Activated CD8-positive, alpha-beta T cell treated with anti-CD3 and anti-CD28 coated beads, Interleukin-2, amount 10 ng/mL, durations not matched to agents 7 days and 5 days (primary cell): Measurements from ENCODE around the gene NDUFC1. TPM values are rescaled to one million over a fixed set of nuclear protein-coding genes. Genes with fewer than 3 reads are reported as not detected.
"Not testable (repeated sequence)": the region's sequence is repeated elsewhere in the genome, so short reads cannot be mapped to it uniquely, and the experiment has no call there.

Experiments
- ATAC-seq: fragments of 150-1000 bp; cut with Tn5 transposase; one replicate; pipeline ENCODE4 v1.10.0; 2021; ENCODE audit warnings: moderate library complexity
- CTCF ChIA-PET: fragments of 350-600 bp; sonication (Branson Sonifier 250); formaldehyde crosslinking; loops from one replicate; lab custom pipeline; 2021; ENCODE audit warnings: antibody characterized with exemption; lab: Charles Lee
- POLR2A ChIA-PET: fragments of 350-600 bp; sonication (Branson Sonifier 250); formaldehyde crosslinking; loops from one replicate; lab custom pipeline; 2021; ENCODE audit warnings: antibody characterized with exemption; lab: Charles Lee
- DNase-seq: peaks from one replicate; pipeline ENCODE4 v3.0.0-alpha.2; 2020
- H3K27ac Mint-ChIP-seq: one replicate; pipeline ENCODE4 v1.8.0; 2021; ENCODE audit warnings: mild to moderate bottlenecking, mixed read lengths
- H3K27me3 Mint-ChIP-seq: one replicate; pipeline ENCODE4 v1.8.0; 2021; ENCODE audit warnings: low read depth, mixed read lengths
- H3K36me3 Mint-ChIP-seq: one replicate; pipeline ENCODE4 v1.8.0; 2021; ENCODE audit warnings: low read depth, mixed read lengths
- H3K4me1 Mint-ChIP-seq: one replicate; pipeline ENCODE4 v1.8.0; 2021; ENCODE audit warnings: low read depth, mixed read lengths
- H3K4me3 Mint-ChIP-seq: one replicate; pipeline ENCODE4 v1.8.0; 2021; ENCODE audit warnings: mild to moderate bottlenecking, mixed read lengths
- H3K9me3 Mint-ChIP-seq: one replicate; pipeline ENCODE4 v1.8.0; 2022; ENCODE audit warnings: mixed read lengths; ENCODE audit not compliant: insufficient read depth
- total RNA-seq, 2 experiments: library from RNA; stranded (reverse); gene quantifications; one replicate each; pipeline ENCODE4 v1.2.3, GENCODE V29; 2021

The NDUFC1 gene
- total RNA-seq, 2 experiments from 2014 or later, result 48.0 to 49.7 TPM

DNA sequence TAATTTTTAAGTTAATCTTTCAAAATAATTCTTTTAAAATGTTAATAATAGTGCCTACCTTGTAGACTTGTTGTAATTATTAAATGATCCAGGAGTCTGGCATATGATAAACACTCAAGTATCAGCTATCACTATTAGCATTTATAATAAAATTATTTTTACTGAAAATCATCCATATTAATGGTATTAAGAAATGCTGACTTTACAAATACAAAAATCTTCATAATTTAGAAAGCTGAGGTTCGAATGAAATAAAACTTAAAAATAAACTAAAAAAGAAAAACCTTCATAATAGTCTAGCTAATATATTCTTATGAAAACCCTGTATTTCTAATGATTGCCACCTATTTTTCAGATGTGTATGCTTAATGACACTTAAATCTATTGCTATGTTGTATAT lies 27.5 kb downstream of the NDUFC1 start:
- Mint-ChIP-seq H3K27ac (no peak overlapping the region), H3K4me3 (no peak overlapping the region), H3K27me3 (peaks cover 28% of the 10 kb centered on the region), H3K4me1 (peaks cover 14% of the 10 kb centered on the region), H3K36me3 (no peaks in the 10 kb centered on the region), H3K9me3 (no peaks in the 10 kb centered on the region)
- ChIA-PET CTCF (interaction anchor here (1.7 kb wide), 1 partner anchor 21 kb away, joined by 6 read pairs; no protein-coding TSS in a partner anchor), POLR2A (no interaction called here)
- ATAC-seq (no peak), DNase-seq (no peak)

DNA sequence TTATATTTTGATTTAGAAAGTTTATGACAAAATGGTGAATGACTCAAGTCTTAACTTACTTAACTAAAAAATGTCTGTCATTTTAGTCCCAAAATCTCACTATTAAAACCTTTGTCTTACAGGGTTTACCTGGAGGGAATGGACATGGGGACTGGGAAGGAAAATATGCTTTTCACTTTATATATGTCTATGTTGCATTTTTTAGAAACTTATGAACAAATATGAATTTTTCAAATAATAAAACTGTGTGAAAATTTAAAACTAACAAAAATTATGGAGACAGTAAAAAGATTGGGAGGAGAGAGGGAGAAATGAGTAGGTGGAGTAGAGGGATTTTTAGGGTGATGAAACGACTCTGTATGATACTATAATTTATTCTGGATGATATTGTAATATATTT lies 28.4 kb downstream of the NDUFC1 start:
- ATAC-seq (no peak), DNase-seq (no peak)
- ChIA-PET CTCF (no interaction called here), POLR2A (no interaction called here)
- no peaks in the 10 kb centered on the region for H3K36me3 Mint-ChIP-seq
- H3K4me1 Mint-ChIP-seq, result peaks cover 5% of the 10 kb centered on the region
- peaks cover 19% of the 10 kb centered on the region for H3K27me3 Mint-ChIP-seq
- H3K4me3 Mint-ChIP-seq, result no peak overlapping the region
- no peaks in the 10 kb centered on the region for H3K9me3 Mint-ChIP-seq
- no peak overlapping the region for H3K27ac Mint-ChIP-seq

DNA sequence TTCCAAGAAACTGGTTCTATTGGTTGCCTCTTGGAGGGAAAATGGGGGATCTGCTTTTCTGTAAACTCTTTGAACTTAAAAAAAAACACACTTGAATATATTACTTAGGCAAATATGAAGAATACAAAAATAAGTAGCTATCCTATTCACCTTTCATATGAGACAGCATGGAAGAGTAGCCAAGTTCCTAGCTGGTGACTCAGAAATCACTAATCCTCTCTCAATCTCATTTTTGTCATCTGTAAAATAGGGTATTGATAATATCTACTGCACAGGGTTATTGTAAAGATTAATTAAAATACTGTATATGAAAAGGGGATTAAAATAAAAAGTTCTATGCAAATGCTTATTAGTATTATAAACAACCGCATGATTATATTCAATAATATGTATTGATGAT lies 35.0 kb downstream of the NDUFC1 start:
- CTCF ChIA-PET, result interaction anchor here (0.7 to 2.5 kb wide), 4 partner anchors 29 to 183 kb away, joined by 3 to 25 read pairs (median 4); no protein-coding TSS in a partner anchor
- Mint-ChIP-seq H3K4me3 (peak overlapping the region; percentile 61), H3K4me1 (peaks cover 26% of the 10 kb centered on the region), H3K9me3 (no peaks in the 10 kb centered on the region), H3K27me3 (peaks cover 10% of the 10 kb centered on the region), H3K36me3 (no peaks in the 10 kb centered on the region), H3K27ac (no peak overlapping the region)
- DNase-seq (no peak), ATAC-seq (no peak)
- POLR2A ChIA-PET, result interaction anchor here (1.5 kb wide), 1 partner anchor 30 kb away, joined by 3 read pairs; no protein-coding TSS in a partner anchor

DNA sequence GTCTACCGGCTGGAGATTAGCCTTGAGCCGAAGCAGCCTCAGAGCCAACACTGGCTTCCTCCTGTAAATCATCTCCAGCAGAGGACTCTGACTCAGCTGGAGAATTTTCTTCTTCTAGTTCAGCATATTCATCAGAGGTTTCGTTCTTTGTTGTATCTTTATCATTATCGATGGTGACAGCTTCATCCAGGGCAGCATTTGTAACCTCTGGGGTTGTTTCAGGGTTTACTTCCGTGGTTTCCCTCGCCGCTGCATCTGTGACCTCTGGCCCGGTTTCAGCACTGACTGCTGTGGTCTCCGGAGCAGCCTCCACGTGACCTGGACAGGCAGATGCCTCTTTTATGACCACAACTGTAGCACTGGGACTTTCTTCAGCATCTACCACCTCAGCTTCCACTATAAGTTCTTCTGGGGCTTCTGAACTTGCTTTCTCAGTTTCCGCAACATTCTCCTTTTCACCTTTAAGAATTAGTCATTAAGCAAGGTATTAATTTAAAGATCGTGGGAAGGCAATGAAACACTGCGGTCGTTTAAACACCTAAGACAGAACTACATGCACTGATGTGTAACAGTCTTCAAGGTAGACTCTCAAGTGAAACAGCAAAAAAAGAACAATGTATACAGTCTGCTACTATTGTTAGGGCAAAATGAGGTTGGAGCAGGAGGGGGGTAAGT lies 35.6 kb downstream of the NDUFC1 start:
- Mint-ChIP-seq H3K27ac (peak overlapping the region; percentile 55), H3K4me1 (peaks cover 26% of the 10 kb centered on the region), H3K9me3 (no peaks in the 10 kb centered on the region), H3K27me3 (peaks cover 10% of the 10 kb centered on the region), H3K4me3 (peak overlapping the region; percentile 61), H3K36me3 (no peaks in the 10 kb centered on the region)
- ChIA-PET CTCF (interaction anchor here (0.7 to 2.5 kb wide), 10 partner anchors 13 to 256 kb away, joined by 3 to 25 read pairs (median 3); partner anchors contain the start of gene MGARP), POLR2A (interaction anchor here (0.7 to 1.5 kb wide), 6 partner anchors 29 to 252 kb away, joined by 3 to 8 read pairs (median 4); partner anchors contain the start of genes ELF2, NAA15 and NDUFC1)
- ATAC-seq (peak; percentile 99), DNase-seq (peak; percentile 86)

DNA sequence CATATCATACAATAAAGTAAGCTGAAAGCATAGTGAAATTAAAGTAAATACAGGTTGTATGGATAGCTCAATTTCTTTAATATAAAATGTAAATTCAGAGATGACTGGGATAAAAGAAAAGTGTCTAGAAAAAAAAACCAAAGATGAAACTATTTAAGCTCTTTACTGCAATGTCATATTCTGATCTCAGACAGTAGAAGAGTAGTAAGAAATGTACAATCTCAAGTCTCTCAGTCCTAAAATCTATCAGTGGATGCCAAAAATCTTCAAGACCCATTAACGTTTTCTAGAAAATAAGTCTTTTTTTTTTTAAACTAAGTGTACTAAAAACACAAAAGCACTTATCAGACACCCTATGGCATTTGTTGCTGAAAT lies 36.1 kb downstream of the NDUFC1 start:
- ATAC-seq (no peak), DNase-seq (no peak)
- peak overlapping the region; percentile 55 for H3K27ac Mint-ChIP-seq
- CTCF ChIA-PET, result interaction anchor here (0.8 to 2.5 kb wide), 11 partner anchors 14 to 256 kb away, joined by 3 to 25 read pairs (median 3); partner anchors contain the start of gene MGARP
- no peaks in the 10 kb centered on the region for H3K9me3 Mint-ChIP-seq
- H3K36me3 Mint-ChIP-seq, result no peaks in the 10 kb centered on the region
- H3K4me3 Mint-ChIP-seq, result peak overlapping the region; percentile 61
- peaks cover 10% of the 10 kb centered on the region for H3K27me3 Mint-ChIP-seq
- peaks cover 26% of the 10 kb centered on the region for H3K4me1 Mint-ChIP-seq
- POLR2A ChIA-PET, result interaction anchor here (0.7 to 1.4 kb wide), 5 partner anchors 29 to 252 kb away, joined by 3 to 8 read pairs (median 4); partner anchors contain the start of genes ELF2, NAA15 and NDUFC1

DNA sequence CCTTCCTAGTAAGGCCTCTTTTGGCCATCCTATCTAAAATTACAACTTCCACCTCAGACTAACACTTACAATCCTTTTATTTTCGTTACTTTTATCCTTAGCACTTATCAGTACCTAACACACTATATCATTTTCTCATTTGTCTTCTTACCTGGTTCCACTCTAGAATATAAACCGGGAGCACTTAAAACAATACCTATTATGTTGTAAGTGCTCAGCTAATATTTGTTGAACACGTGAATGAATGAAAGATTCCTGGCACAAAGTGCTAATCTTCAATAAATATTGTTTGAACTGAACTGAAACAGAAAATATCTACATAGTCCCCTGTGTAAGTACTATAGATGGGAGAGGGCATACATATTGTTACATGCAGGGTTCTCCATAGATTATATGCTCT lies 36.6 kb downstream of the NDUFC1 start:
- CTCF ChIA-PET, result interaction anchor here (0.8 to 2.5 kb wide), 9 partner anchors 13 to 251 kb away, joined by 3 to 25 read pairs (median 3); partner anchors contain the start of gene MGARP
- ATAC-seq (no peak), DNase-seq (no peak)
- Mint-ChIP-seq H3K27me3 (peaks cover 10% of the 10 kb centered on the region), H3K9me3 (no peaks in the 10 kb centered on the region), H3K4me3 (no peak overlapping the region), H3K36me3 (no peaks in the 10 kb centered on the region), H3K4me1 (peaks cover 26% of the 10 kb centered on the region), H3K27ac (no peak overlapping the region)
- POLR2A ChIA-PET, result interaction anchor here (0.8 to 1.4 kb wide), 3 partner anchors 35 to 89 kb away, joined by 3 to 8 read pairs (median 4); partner anchors contain the start of genes ELF2, NAA15 and NDUFC1

DNA sequence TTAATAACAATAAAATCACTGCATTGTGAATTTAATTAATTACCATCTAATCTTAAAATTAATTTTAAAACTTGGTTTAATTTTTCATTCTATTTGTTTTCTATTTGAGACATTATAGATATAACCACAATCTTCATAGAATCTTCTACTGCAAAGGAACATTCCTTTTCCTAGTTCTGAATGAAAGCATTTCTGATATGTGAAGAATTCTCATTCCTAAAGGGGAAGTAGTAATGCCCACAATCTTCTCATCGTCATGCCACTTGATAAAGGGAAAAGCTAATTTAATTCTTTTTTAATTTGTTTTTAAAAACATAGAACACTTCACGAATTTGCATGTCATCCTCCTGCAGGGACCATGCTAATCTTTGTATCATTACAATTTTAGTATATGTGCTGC lies 45.9 kb downstream of the NDUFC1 start:
- DNase-seq, result no peak
- Mint-ChIP-seq H3K27me3 (peaks cover 8% of the 10 kb centered on the region), H3K4me3 (no peak overlapping the region), H3K9me3 (no peaks in the 10 kb centered on the region), H3K4me1 (no peaks in the 10 kb centered on the region), H3K27ac (no peak overlapping the region), H3K36me3 (no peaks in the 10 kb centered on the region)
- no peak for ATAC-seq
- ChIA-PET POLR2A (no interaction called here), CTCF (no interaction called here)

DNA sequence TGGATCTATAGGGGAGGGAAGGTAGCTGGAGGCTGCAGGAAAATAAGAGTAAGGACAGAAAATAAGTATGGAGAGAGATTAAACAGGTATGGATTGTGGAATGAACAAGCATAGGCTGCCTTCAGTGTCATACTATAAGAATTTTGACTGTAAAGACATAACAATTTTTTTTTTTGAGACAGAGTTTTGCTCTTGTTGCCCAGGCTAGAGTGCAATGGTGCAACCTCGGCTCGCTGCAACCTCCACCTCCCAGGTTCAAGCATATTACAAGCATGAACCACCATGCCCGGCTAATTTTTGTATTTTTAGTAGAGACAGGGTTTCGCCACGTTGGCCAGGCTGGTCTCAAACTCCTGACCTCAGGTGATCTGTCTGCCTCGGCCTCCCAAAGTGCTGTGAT lies 46.7 kb downstream of the NDUFC1 start:
- CTCF ChIA-PET, H3K4me3 Mint-ChIP-seq, H3K9me3 Mint-ChIP-seq, H3K4me1 Mint-ChIP-seq, H3K27me3 Mint-ChIP-seq, DNase-seq, H3K27ac Mint-ChIP-seq, POLR2A ChIA-PET, H3K36me3 Mint-ChIP-seq, ATAC-seq: not testable (repeated sequence)

DNA sequence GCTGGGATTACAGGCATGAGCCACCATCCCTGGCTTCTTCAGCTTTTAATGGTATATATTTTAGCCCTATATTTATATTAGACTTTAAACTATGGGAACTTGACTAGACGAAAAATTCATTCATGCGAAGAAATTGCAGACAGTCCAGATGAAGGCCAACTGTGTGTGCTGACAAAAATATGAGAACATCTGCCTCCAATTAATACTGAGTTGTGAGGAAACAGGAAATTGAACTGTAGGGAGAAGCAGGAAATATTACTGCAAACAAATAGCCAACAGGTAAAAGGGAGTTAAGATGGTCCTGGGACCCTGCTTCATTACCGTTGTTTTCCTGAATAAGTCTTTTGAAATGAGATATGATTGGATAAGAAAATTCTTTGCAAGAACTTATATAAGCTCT lies 48.6 kb downstream of the NDUFC1 start:
- Mint-ChIP-seq H3K4me1 (no peaks in the 10 kb centered on the region), H3K27me3 (peaks cover 6% of the 10 kb centered on the region), H3K27ac (no peak overlapping the region), H3K9me3 (no peaks in the 10 kb centered on the region), H3K36me3 (no peaks in the 10 kb centered on the region), H3K4me3 (no peak overlapping the region)
- ATAC-seq, result no peak
- DNase-seq, result no peak
- ChIA-PET CTCF (interaction anchor here (1.4 kb wide), 1 partner anchor 43 kb away, joined by 4 read pairs; no protein-coding TSS in a partner anchor), POLR2A (no interaction called here)

DNA sequence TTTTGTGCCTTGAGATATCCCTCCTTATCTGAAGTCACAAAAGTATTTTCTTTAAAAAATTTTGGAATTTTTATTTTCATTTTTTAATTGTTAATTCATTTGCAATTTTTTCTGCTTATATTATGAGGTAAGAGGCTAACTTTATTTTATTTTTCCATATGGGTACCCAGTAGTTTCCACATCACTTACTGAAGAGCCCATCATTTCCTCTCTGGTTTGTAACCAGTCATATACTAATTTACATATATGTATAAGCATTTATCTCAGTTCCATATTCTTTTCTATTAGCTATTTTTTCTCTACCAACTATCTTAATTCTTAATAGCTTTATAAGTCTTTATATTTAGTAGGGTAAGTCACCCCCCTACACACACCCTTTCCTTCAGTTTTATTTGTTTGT lies 49.2 kb downstream of the NDUFC1 start:
- POLR2A ChIA-PET, result no interaction called here
- ATAC-seq, result no peak

DNA sequence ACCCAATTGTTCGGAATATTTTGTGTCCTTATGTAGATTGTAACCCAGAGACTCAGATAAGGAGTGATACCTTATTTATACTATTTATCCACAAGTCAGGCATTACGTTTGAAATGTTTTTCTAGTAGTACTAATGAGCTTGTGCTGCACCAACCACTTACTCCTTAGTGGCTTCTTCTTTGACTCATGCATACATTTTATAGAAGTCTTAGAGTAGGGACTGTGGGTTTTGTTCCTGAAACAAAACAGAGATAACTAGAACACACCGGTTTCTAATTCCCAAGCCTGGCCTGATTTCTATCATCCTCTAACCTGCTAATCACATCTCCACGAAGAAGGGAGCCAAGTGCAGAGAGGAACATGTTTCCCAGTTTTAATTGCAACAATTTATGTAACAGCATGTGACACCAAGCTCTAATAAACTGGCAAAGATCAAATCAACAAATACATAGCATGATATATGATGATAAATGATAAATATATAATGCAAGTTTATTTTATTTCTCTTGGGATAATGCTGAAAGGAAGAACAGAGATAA lies 54.5 kb downstream of the NDUFC1 start:
- no peak for ATAC-seq
- Mint-ChIP-seq H3K4me3 (no peak overlapping the region), H3K36me3 (no peaks in the 10 kb centered on the region), H3K27me3 (no peaks in the 10 kb centered on the region), H3K27ac (no peak overlapping the region), H3K9me3 (no peaks in the 10 kb centered on the region), H3K4me1 (no peaks in the 10 kb centered on the region)
- ChIA-PET POLR2A (no interaction called here), CTCF (interaction anchor here (1.6 kb wide), 1 partner anchor 48 kb away, joined by 5 read pairs; no protein-coding TSS in a partner anchor)
- no peak for DNase-seq

More for the DNA sequence above, 49.2 kb downstream of the NDUFC1 start:
- H3K4me1 Mint-ChIP-seq, result no peaks in the 10 kb centered on the region
- H3K4me3 Mint-ChIP-seq, result no peak overlapping the region
- H3K27me3 Mint-ChIP-seq, result peaks cover 6% of the 10 kb centered on the region
- no peaks in the 10 kb centered on the region for H3K9me3 Mint-ChIP-seq
- no peaks in the 10 kb centered on the region for H3K36me3 Mint-ChIP-seq
- no peak overlapping the region for H3K27ac Mint-ChIP-seq
- CTCF ChIA-PET, result no interaction called here
- no peak for DNase-seq

DNA sequence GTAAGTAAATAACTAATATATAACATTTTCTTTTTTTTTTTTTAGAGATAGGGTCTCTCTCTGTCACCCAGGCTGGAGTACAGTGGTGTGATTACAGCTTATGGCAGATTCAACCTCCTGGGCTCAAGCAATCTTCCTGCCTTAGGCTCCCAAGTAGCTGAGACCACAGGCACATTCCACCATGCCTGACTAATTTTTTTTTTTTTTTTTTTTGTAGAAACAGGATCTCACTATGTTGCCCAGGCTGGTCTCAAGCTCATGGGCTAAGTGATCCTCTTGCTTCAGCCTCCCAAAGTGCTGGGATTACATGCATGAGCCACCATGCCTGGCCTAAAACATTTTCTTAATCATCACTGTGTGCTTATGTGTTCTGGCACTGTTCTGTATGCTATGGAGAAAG lies 55.0 kb downstream of the NDUFC1 start:
- no peaks in the 10 kb centered on the region for H3K9me3 Mint-ChIP-seq
- ChIA-PET CTCF (interaction anchor here (1.5 kb wide), 1 partner anchor 49 kb away, joined by 4 read pairs; no protein-coding TSS in a partner anchor), POLR2A (no interaction called here)
- H3K4me1 Mint-ChIP-seq, result no peaks in the 10 kb centered on the region
- no peaks in the 10 kb centered on the region for H3K36me3 Mint-ChIP-seq
- H3K27ac Mint-ChIP-seq, result no peak overlapping the region
- DNase-seq, result no peak
- no peak for ATAC-seq
- no peak overlapping the region for H3K4me3 Mint-ChIP-seq
- H3K27me3 Mint-ChIP-seq, result no peaks in the 10 kb centered on the region
